Measurements from ENCODE around the gene EPHB1. TPM values are rescaled to one million over a fixed set of nuclear protein-coding genes. Genes with fewer than 3 reads are reported as not detected.

Gene EPHB1
- polyA plus RNA-seq, 1 experiment, result 0.11 TPM

GRCh38 chr3:134903837-134904236, 108.8 kb downstream of the EPHB1 start:
- POLR2A ChIA-PET, result no interaction called here
- CTCF ChIA-PET, result no interaction called here
- Histone ChIP-seq H3K4me3 (ENCODE audit: low read depth, low read length) (no peak overlapping the region), H3K27ac (ENCODE audit: low read depth, low read length) (no peak overlapping the region), H3K9me3 (ENCODE audit: control insufficient read depth, insufficient read depth, low read length) (no peaks in the 10 kb centered on the region), H3K27me3 (ENCODE audit: control insufficient read depth, insufficient read depth, low read length) (peaks cover 3% of the 10 kb centered on the region)
- DNase-seq (ENCODE audit: low read depth, low spot score), result no peak
- no peak for TF ChIP-seq CTCF (IDR thresholded peaks at IDR 0.05; ENCODE audit: low read depth, low read length)

GRCh38 chr3:134904241-134904771, 109.2 kb downstream of the EPHB1 start:
- no peaks in the 10 kb centered on the region for H3K9me3 ChIP-seq (ENCODE audit: control insufficient read depth, insufficient read depth, low read length)
- H3K4me3 ChIP-seq (ENCODE audit: low read depth, low read length), result no peak overlapping the region
- DNase-seq (ENCODE audit: low read depth, low spot score), result no peak
- H3K27ac ChIP-seq (ENCODE audit: low read depth, low read length), result no peak overlapping the region
- CTCF ChIA-PET, result no interaction called here
- POLR2A ChIA-PET, result no interaction called here
- TF ChIP-seq CTCF (IDR thresholded peaks at IDR 0.05; ENCODE audit: low read depth, low read length), result no peak
- H3K27me3 ChIP-seq (ENCODE audit: control insufficient read depth, insufficient read depth, low read length), result peaks cover 3% of the 10 kb centered on the region

- Histone ChIP-seq H3K9me3 (ENCODE audit: control insufficient read depth, insufficient read depth, low read length) (no peaks in the 10 kb centered on the region), H3K27me3 (ENCODE audit: control insufficient read depth, insufficient read depth, low read length) (peaks cover 3% of the 10 kb centered on the region), H3K27ac (ENCODE audit: low read depth, low read length) (no peak overlapping the region), H3K4me3 (ENCODE audit: low read depth, low read length) (no peak overlapping the region)
- no peak for DNase-seq (ENCODE audit: low read depth, low spot score)
- CTCF ChIA-PET, result no interaction called here
- TF ChIP-seq CTCF (IDR thresholded peaks at IDR 0.05; ENCODE audit: low read depth, low read length), result no peak
- POLR2A ChIA-PET, result no interaction called here
Measured at GRCh38 chr3:134904776-134905646, 110.0 kb downstream of the EPHB1 start.

- no peak for DNase-seq (ENCODE audit: low read depth, low spot score)
- Histone ChIP-seq H3K27me3 (ENCODE audit: control insufficient read depth, insufficient read depth, low read length) (peaks cover 3% of the 10 kb centered on the region), H3K27ac (ENCODE audit: low read depth, low read length) (no peak overlapping the region), H3K9me3 (ENCODE audit: control insufficient read depth, insufficient read depth, low read length) (no peaks in the 10 kb centered on the region), H3K4me3 (ENCODE audit: low read depth, low read length) (no peak overlapping the region)
- ChIA-PET CTCF (no interaction called here), POLR2A (no interaction called here)
- TF ChIP-seq CTCF (IDR thresholded peaks at IDR 0.05; ENCODE audit: low read depth, low read length), result no peak
Measured at GRCh38 chr3:134905647-134905935, 110.5 kb downstream of the EPHB1 start.

- no peak for DNase-seq (ENCODE audit: low read depth, low spot score)
- no peak overlapping the region for H3K4me3 ChIP-seq (ENCODE audit: low read depth, low read length)
- H3K9me3 ChIP-seq (ENCODE audit: control insufficient read depth, insufficient read depth, low read length), result no peaks in the 10 kb centered on the region
- peaks cover 3% of the 10 kb centered on the region for H3K27me3 ChIP-seq (ENCODE audit: control insufficient read depth, insufficient read depth, low read length)
- POLR2A ChIA-PET, result no interaction called here
- TF ChIP-seq CTCF (IDR thresholded peaks at IDR 0.05; ENCODE audit: low read depth, low read length), result no peak
- H3K27ac ChIP-seq (ENCODE audit: low read depth, low read length), result no peak overlapping the region
- CTCF ChIA-PET, result no interaction called here
Measured at GRCh38 chr3:134908271-134908670, 113.2 kb downstream of the EPHB1 start.
